Measurements from ENCODE around the gene TOR1A. TPM values are rescaled to one million over a fixed set of nuclear protein-coding genes. Genes with fewer than 3 reads are reported as not detected.

TOR1A gene
- total and polyA plus RNA-seq, 8 donors, result 32.0 to 40.0 (median 36.3) TPM

GRCh38 chr9:129865668-129866320 is 41.9 kb upstream of the TOR1A start:
- no peak for TF ChIP-seq CTCF (IDR thresholded peaks at IDR 0.05)

GRCh38 chr9:129864991-129865647 is 41.2 kb upstream of the TOR1A start:
- no peak overlapping the region for H3K27ac ChIP-seq
- H3K36me3 ChIP-seq, result peaks cover 0 to 70% of the 10 kb centered on the region in 2 donors
- intact Hi-C loops (cut with DNase I), result no loop called here
- H3K4me1 ChIP-seq, result peaks cover 0 to 10% of the 10 kb centered on the region in 2 donors
- no peak overlapping the region for H3K4me3 ChIP-seq
- DNase-seq (peak in 1 of 4 donors; percentile 23), ATAC-seq (no peak)
- H3K9me3 ChIP-seq, result no peaks in the 10 kb centered on the region
- no peak for TF ChIP-seq CTCF (IDR thresholded peaks at IDR 0.05)
- no peaks in the 10 kb centered on the region for H3K27me3 ChIP-seq

More at GRCh38 chr9:129865668-129866320, 41.9 kb upstream of the TOR1A start:
- Histone ChIP-seq H3K36me3 (peaks cover 0 to 66% of the 10 kb centered on the region in 2 donors), H3K27ac (peak overlapping the region in 1 of 2 donors; percentile 13), H3K4me3 (no peak overlapping the region), H3K27me3 (no peaks in the 10 kb centered on the region), H3K9me3 (no peaks in the 10 kb centered on the region), H3K4me1 (peaks cover 0 to 10% of the 10 kb centered on the region in 2 donors)
- peak in 1 of 4 donors; percentile 58 for DNase-seq
- intact Hi-C loops (cut with DNase I), result no loop called here
- ATAC-seq, result no peak

GRCh38 chr9:129863059-129863690 is 39.2 kb upstream of the TOR1A start:
- H3K36me3 ChIP-seq, result peaks cover 0 to 60% of the 10 kb centered on the region in 2 donors
- no peaks in the 10 kb centered on the region for H3K27me3 ChIP-seq
- H3K9me3 ChIP-seq, result no peaks in the 10 kb centered on the region
- no peak overlapping the region for H3K4me3 ChIP-seq
- no peak for TF ChIP-seq CTCF (IDR thresholded peaks at IDR 0.05)
- no peaks in the 10 kb centered on the region for H3K4me1 ChIP-seq
- peak in 1 of 4 donors; percentile 66 for DNase-seq
- ATAC-seq, result peak; percentile 29
- intact Hi-C loops (cut with DNase I), result no loop called here
- no peak overlapping the region for H3K27ac ChIP-seq

- intact Hi-C loops (cut with DNase I), result no loop called here
- ATAC-seq (no peak), DNase-seq (peak in 1 of 4 donors; percentile 59)
- no peak overlapping the region for H3K4me3 ChIP-seq
- no peaks in the 10 kb centered on the region for H3K27me3 ChIP-seq
- H3K36me3 ChIP-seq, result peaks cover 0 to 62% of the 10 kb centered on the region in 2 donors
- no peaks in the 10 kb centered on the region for H3K4me1 ChIP-seq
- no peaks in the 10 kb centered on the region for H3K9me3 ChIP-seq
- no peak overlapping the region for H3K27ac ChIP-seq
- no peak for TF ChIP-seq CTCF (IDR thresholded peaks at IDR 0.05)
Observed at GRCh38 chr9:129861447-129861827, 37.5 kb upstream of the TOR1A start.
